Measurements from ENCODE around the gene OTOP1. TPM values are rescaled to one million over a fixed set of nuclear protein-coding genes. Genes with fewer than 3 reads are reported as not detected.

Gene OTOP1
- total and polyA plus RNA-seq, 2 experiments from 2014 or later, result not detected

GRCh38 chr4:4269856-4270255, 43.1 kb upstream of the OTOP1 start:
- H3K4me3 ChIP-seq, result no peak overlapping the region
- peaks cover 70% of the 10 kb centered on the region for H3K36me3 Mint-ChIP-seq (ENCODE audit: low read depth)
- H3K36me3 ChIP-seq (ENCODE audit: insufficient read depth), result peaks cover 51% of the 10 kb centered on the region
- H3K27me3 Mint-ChIP-seq (ENCODE audit: insufficient read depth, low read depth, poor library complexity), result peaks cover 1% of the 10 kb centered on the region
- H3F3A ChIP-seq (replicated peaks; ENCODE audit: low read depth), result no peaks in the 10 kb centered on the region
- 0 out of 2 replicates have a peak, but pooled peaks cover 3% of the 10 kb centered on the region for H3K79me2 ChIP-seq (replicated peaks; ENCODE audit: insufficient read depth)
- ATAC-seq (no peak), DNase-seq (ENCODE audit: low spot score) (no peak)
- H3K9me2 ChIP-seq (ENCODE audit: insufficient read depth), result no peaks in the 10 kb centered on the region; the same call in 1 of the 2 replicates
- no peaks in the 10 kb centered on the region for H3K9me3 Mint-ChIP-seq
- H3K27ac ChIP-seq (ENCODE audit: low read depth), result no peak overlapping the region
- H3K4me1 ChIP-seq (ENCODE audit: insufficient read depth), result no peaks in the 10 kb centered on the region
- H2AFZ ChIP-seq, result no peak overlapping the region
- H3K27me3 ChIP-seq (ENCODE audit: insufficient read depth), result no peaks in the 10 kb centered on the region
- no peak overlapping the region for H3K4me3 Mint-ChIP-seq
- no peak overlapping the region for H3K27ac Mint-ChIP-seq
- no peak overlapping the region for H3K4me2 ChIP-seq
- peaks cover 12% of the 10 kb centered on the region; the same call in 1 of the 2 replicates for H4K20me1 ChIP-seq (replicated peaks; ENCODE audit: insufficient read depth)
- TF ChIP-seq NANOG (IDR thresholded peaks at IDR 0.05; ENCODE audit: borderline replicate concordance), result no peak
- TF ChIP-seq REST (IDR thresholded peaks at IDR 0.05; ENCODE audit: unreplicated experiment), result no peak
- TF ChIP-seq JUNB (IDR thresholded peaks at IDR 0.05; ENCODE audit: unreplicated experiment), result no peak
- TF ChIP-seq EZH2phosphoT487 (IDR thresholded peaks at IDR 0.05; ENCODE audit: unreplicated experiment), result no peak
- TF ChIP-seq ZNF331 (CRISPR knock-in tag; IDR thresholded peaks at IDR 0.05; ENCODE audit: low read depth), result no peak
- no peak for TF ChIP-seq CREB1 (CRISPR knock-in tag; IDR thresholded peaks at IDR 0.05; ENCODE audit: low read depth)
- TF ChIP-seq ZNF462 (CRISPR knock-in tag; IDR thresholded peaks at IDR 0.05), result no peak
- TF ChIP-seq POLR2AphosphoS5 (IDR thresholded peaks at IDR 0.05; ENCODE audit: low read depth), result no peak
- no peak for TF ChIP-seq ZNF114 (CRISPR knock-in tag; IDR thresholded peaks at IDR 0.05)
- TF ChIP-seq ETS1 (IDR thresholded peaks at IDR 0.05), result no peak
- no peak for TF ChIP-seq EZH2 (IDR thresholded peaks at IDR 0.05; ENCODE audit: low read depth, unreplicated experiment)
- TF ChIP-seq STAT1 (IDR thresholded peaks at IDR 0.05; ENCODE audit: unreplicated experiment), result no peak
- TF ChIP-seq CTCF (conservative IDR thresholded peaks at IDR 0.05; ENCODE audit: low read depth in 2 of 2), result no peak
- no peaks in the 10 kb centered on the region for H3K4me1 Mint-ChIP-seq
